HG03520 (cell line): ENCODE data around the gene AZIN2.
"Not testable (repeated sequence)": the region's sequence is repeated elsewhere in the genome, so short reads cannot be mapped to it uniquely, and the experiment has no call there.

Source experiments
- ATAC-seq: cut with Tn5 transposase; IDR thresholded peaks from one replicate; pipeline ENCODE4 v1.9.1; 2021; ENCODE audit warnings: mild to moderate bottlenecking, moderate library complexity; ENCODE audit not compliant: unreplicated experiment

AZIN2 gene

DNA sequence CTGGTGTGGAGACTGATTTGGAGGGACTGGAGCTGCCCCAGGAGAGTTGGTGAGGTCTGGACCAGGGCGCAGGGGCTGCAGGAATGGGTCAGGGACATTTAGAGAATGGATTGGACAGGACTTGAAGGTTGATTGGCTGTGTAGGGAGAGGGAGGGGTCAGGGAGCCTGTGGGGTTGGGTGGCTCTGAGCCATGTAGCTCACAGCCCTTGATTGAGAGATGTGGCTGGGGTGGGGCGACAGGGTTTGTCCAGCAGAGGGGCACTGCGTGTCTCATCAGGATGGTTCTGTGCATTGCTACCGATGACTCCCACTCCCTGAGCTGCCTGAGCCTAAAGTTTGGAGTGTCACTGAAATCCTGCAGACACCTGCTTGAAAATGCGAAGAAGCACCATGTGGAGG is 12.1 kb downstream of the AZIN2 start:
- no peak for ATAC-seq

- ATAC-seq: no peak
Measured at GRCh38 chr1:33094486-33094885, 13.5 kb downstream of the AZIN2 start.

DNA sequence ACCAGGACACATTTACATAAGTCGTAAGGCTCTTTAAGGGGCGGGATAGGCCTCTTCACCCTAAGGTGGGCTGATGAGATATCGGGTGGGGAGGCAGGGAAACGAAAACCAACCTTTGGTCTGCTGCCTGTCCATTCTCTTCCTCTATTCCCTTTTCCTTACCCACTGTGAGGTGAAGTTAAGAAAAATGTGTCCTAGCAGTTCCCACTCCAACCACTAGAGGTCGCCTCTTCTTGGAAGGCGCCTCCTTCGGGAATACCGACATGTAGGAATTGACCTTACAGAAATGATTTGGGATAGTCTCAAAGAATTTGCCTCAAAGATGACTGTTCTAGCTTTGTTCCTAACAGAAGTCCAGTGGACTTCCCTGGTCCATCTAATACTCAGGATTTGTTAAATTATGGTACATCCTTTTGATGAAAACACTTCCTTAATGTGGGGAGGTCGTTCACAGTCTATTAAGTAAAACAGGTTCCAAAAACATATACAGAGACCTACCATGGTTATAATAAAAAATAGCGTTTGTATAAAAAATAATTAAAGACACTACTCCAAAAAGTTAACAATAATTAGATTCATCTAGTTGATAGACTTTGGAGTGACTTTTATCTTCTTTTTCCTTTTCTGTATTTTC is 14.1 kb downstream of the AZIN2 start:
- no peak for ATAC-seq

- ATAC-seq: no peak
Measured at GRCh38 chr1:33096363-33097005, 15.5 kb downstream of the AZIN2 start.

- ATAC-seq: no peak
Measured at GRCh38 chr1:33097137-33097611, 16.2 kb downstream of the AZIN2 start.

DNA sequence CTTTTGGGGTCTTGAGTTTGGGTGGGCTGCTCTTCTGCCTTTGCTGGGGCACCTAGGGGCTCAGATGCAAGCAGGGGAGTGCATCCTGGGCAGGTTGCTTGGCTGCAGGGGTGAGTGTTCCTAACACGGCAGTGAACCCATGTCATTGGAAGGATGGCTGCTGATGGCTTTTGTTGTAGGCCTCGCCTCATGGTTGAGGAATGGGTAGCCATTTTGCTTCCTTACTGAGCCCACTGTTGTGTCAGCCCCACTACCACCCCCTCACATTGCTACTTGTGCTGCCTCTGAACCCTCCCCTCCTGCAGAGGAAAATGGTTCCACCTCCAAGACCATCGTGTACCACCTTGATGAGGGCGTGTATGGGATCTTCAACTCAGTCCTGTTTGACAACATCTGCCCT is 16.8 kb downstream of the AZIN2 start:
- no peak for ATAC-seq

DNA sequence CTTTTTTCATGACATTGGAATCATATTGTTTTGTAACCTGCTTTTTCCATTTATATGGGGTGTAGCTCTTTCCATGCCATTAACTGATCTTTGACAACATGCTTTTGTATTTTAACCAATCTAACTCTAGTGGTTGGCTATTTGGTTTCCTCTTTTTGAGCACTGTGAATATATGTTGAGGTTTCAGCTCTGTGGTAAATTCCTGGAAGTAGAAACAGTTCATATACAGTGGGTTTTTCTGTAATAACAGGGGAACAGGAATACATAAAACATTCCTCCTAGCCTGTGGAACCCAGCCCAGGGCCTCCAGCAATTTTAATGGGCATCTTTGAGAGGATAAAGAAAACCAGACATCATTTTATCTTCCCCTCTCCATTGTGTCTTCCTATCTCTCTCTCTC is 17.4 kb downstream of the AZIN2 start:
- no peak for ATAC-seq

GRCh38 chr1:33099290-33100118 is 18.6 kb downstream of the AZIN2 start:
- ATAC-seq: no peak

DNA sequence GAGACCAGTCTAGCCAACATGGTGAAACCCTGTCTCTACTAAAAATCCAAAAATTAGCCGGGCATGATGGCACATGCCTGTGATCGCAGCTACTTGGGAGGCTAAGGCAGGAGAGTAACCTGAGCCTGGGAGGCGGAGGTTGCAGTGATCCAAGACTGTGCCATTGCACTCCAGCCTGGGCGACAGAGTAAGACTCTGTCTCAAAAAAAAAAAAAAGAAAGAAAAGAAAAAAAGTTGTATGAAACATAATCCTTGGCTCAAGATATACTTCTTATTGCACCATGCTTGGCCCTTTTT is 19.1 kb downstream of the AZIN2 start:
- ATAC-seq: not testable (repeated sequence)

- ATAC-seq: no peak
Measured at GRCh38 chr1:33110477-33110876, 29.5 kb downstream of the AZIN2 start.

DNA sequence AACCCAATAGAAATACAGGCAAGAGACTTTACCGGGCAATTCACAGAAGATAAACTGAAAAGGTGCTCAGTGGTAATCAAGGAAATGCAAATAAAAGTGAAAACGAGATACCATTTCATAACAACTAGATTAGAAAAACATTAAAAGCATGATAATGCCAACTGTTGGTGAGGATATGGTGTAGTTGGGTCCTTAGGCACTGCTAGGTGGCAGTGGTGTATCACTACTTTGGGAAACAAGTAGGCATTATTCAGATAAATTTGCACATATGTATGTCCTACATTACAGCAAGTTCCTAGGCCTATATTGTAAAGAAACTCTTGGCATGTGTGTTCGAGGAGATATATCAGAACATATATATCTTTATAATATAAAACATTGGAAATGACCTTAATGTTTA is 31.0 kb downstream of the AZIN2 start:
- no peak for ATAC-seq

GRCh38 chr1:33117440-33118085 is 36.6 kb downstream of the AZIN2 start:
- no peak for ATAC-seq

- no peak for ATAC-seq
Measured at GRCh38 chr1:33118274-33118673, 37.3 kb downstream of the AZIN2 start.

DNA sequence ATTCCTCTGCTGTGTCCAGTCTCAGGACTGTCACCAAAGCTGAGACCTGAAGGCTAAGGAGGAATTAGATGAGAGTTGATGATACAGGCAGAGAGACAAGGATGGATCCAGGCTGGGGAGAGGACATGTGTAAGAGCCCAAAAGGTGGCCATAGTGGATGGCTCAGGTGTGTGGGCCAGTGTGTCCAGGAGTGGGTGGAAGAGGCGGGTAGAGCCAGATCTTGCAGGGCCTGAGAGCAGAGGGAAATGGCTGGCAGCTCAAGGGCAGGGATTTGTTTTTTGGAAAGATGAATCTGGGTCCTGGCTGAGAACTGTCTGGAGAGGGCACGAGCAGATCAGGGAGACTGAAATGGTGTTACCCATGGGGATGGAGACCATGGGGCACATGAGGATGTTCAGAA is 38.1 kb downstream of the AZIN2 start:
- no peak for ATAC-seq

DNA sequence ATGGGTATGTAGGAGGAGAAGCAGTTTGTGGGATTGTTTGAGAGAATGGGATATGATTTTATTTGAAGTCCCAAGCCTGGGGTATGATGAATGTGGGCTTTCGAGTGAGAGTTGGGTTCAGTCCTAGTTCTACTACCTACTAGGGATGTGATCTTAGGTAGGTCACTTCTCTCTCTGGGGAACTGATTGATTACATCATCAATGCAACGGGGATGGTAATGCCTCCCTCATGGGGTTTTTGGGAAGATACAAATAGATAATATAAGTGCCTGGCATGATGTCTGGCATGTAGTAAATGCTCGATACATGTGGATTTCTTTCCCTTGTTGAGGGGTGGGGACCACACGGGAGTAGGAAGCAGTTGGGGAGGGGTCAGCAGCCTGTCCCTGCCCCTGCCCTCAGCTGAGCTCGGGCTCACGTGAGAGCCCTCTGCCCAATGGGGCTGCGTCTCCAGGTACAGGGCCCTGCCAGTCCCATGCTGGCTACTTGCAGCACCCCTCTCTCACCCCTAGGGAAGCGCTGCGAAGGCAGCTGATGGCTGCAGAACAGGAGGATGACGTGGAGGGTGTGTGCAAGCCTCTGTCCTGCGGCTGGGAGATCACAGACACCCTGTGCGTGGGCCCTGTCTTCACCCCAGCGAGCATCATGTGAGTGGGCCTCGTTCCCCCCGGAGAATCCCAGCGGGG is 38.7 kb downstream of the AZIN2 start:
- ATAC-seq: no peak

DNA sequence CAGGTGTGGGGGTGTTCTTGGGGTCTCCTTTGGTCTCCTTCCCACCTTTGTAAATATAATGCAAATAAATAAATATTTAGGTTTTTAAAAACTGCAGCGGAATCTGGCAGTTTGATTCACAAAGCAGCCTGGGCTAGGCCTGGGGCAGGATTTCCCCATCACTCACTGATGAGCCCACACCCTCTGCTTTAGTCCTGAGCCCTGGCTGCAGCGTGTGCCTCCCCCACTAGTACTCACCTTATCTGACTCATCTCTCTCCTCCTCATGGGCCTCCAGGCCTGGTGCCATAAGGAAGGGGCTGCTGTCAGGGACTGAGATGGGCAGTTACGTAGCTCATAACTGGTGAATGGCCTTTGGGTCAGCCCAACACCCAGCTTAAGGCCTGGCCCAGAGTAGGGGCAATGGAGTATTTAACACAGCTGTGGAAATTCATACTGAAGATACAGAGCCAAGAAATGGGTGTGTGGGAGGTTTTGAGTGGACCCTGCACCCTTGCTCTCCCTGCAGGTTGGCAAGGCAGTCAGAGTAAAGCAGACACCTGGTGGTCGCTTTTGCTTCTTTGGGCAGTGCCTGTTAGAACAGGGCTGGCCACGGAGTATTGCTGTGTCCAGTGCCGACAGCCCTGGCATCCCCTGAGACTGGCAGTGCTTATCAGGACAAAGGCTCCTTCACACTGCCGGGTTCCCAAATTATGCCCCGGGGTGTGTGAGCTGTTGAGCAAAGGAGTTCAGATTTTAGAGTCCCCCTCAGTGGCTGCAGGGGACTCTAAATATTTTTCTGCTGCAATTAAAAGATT is 39.7 kb downstream of the AZIN2 start:
- ATAC-seq: no peak

DNA sequence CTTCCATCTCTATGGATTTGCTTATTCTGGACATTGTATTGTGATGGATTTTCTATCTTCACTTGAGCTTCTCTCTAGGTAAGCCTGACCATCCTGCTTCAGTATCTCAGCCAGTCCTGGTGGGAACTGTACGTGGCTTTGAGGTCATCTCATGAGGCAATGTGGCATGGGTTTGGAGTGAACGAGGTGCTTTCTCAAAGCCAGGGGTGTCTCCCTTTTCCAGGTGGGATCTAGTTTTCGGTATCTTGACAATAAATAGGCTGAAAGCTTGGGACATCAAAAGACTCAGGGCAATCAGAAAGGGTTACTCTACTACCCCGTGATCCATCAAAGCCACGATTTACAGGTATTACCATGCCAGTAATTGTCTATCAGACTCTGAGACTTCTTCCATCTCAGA is 40.8 kb downstream of the AZIN2 start:
- ATAC-seq: no peak

DNA sequence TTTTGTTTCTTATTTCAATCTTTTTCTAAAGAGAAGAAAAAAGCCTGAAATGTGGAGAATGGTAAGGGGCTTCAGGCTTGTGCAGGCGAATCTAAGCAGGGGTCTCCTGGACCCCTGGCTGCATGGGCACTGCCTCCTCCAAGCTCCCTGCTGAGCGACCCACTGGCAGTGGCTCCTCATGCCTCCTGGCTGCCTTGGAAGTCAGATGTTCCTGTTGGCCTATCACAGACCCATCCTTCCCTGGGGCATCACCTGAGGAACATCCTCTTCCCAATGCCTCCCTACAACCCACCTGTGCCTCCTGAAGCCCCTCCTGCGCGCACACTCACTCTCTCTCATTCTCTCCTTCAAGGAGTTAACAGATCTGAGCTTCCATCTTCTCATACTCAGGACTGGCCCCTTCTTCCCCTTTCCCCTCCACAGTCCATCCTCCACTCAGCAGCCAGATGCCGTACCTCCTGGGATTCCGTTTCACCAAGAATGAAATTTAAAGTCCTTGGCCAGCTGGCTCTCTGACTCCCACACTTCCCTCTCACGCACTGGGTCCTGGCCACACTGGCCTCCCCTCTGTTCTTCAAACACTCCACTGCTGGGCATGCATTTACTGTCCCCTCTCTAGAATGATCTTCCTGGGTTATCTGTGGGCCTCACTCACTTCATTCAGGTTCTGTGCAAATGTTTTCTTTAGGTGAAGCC is 41.7 kb downstream of the AZIN2 start:
- ATAC-seq: no peak

DNA sequence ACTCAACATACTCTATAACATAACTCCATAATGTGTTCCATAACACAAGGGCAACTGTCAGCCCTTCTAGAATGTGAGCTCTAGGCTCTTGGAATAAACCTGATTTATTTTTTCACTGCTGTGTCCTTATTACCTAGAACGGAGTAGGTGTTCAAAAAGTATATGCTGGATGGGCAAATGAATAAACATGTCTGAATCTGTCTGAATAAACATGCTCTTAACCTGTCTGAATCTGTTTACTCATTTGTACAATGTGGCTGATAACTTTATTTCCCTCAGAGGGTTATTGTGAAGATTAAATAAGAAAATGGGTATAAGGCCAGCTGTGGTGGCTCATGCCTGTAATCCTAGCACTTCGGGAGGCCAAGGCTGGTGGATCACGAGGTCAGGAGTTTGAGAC is 42.3 kb downstream of the AZIN2 start:
- no peak for ATAC-seq

DNA sequence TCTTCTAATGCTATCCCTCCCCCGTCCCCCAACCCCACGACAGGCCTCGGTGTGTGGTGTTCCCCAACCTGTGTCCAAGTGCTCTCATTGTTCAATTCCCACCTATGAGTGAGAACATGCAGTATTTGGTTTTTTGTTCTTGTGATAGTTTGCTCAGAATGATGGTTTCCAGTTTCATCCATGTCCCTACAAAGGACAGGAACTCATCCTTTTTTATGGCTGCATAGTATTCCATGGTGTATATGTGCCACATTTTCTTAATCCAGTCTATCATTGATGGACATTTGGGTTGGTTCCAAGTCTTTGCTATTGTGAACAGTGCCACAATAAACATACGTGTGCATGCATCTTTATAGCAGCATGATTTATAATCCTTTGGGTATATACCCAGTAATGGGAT is 43.7 kb downstream of the AZIN2 start:
- not testable (repeated sequence) for ATAC-seq
